Measurements from ENCODE around the gene INAVA. TPM values are rescaled to one million over a fixed set of nuclear protein-coding genes. Genes with fewer than 3 reads are reported as not detected.
"Not testable (repeated sequence)": the region's sequence is repeated elsewhere in the genome, so short reads cannot be mapped to it uniquely, and the experiment has no call there.

INAVA gene
- total and polyA plus RNA-seq, 2 of the 13 experiments (the other 11 are each of a cell fraction or from before 2014, with no cell fraction given) = 6.0 to 13.5 TPM

DNA sequence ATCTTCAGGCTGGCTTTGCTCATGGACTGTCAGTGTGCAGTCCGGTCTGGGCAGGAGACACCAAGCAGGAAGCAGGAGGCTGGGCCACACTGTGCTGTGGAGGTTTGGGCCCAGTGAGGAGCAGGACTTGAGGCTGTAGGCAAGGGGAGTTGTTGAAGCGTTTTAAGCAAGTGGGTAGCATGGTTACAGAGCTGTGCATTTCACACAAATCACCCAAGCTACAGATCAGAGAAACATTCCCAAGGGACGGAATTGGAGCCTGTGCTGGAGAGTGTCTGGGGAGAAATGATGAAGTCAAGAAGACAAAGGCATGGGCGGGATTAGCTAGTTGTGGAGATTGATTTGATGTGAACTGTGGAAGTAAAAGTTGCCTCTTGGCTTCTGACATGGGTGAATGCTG, 67.9 kb downstream of the INAVA start:
- Histone ChIP-seq H3K36me3 (replicated peaks in 1 of 2; ENCODE audit: control insufficient read depth in 1 of 2, insufficient read depth in 2 of 2, low read length in 2 of 2) (no peaks in the 10 kb centered on the region), H3K27ac (ENCODE audit: extremely low read length, insufficient read depth, low read length) (no peak overlapping the region), H3K79me2 (ENCODE audit: insufficient read depth, low read length) (no peaks in the 10 kb centered on the region), H4K20me1 (ENCODE audit: insufficient read depth, low read length) (no peaks in the 10 kb centered on the region), H3K4me1 (ENCODE audit: insufficient read depth, low read length) (no peaks in the 10 kb centered on the region), H3K27me3 (ENCODE audit: control insufficient read depth in 1 of 2, insufficient read depth in 2 of 2, low read length in 2 of 2) (peaks cover 3 to 16% of the 10 kb centered on the region in 2 experiments), H3K4me3 (replicated peaks in 1 of 3; ENCODE audit: insufficient read depth in 1 of 3, low read depth in 2 of 3, low read length in 3 of 3) (no peak overlapping the region), H2AFZ (ENCODE audit: low read length) (no peak overlapping the region), H3K9ac (ENCODE audit: insufficient read depth, low read depth, low read length) (no peak overlapping the region), H3K9me3 (ENCODE audit: low read length) (no peaks in the 10 kb centered on the region), H3K4me2 (ENCODE audit: low read depth, low read length) (no peak overlapping the region)
- POLR2A ChIA-PET = no interaction called here
- intact Hi-C loops (cut with micrococcal nuclease; ENCODE audit: unreplicated experiment) = no loop called here
- no peak for ATAC-seq
- CTCF ChIA-PET (ENCODE audit: low intra/inter-chr PET ratio, low total read pairs) = no interaction called here
- no peak for DNase-seq (ENCODE audit: low spot score)
- TF ChIP-seq NFATC3 (CRISPR knock-in tag; IDR thresholded peaks at IDR 0.05) (no peak), ZNF572 (CRISPR knock-in tag; IDR thresholded peaks at IDR 0.05) (0 out of 2 replicates have a peak, but pooled peaks have one; percentile 42)
- in situ Hi-C loops (cut with HindIII; ENCODE audit: extremely low pct_ligation_motif_present, low pct_unique_long_range_greater_than_20kb) = no loop called here
- no TSS peak for BruUV-seq (replicated peaks)
- no peak for FAIRE-seq
- WGBS (ENCODE audit: low lambda C conversion rate) = 23% methylated on average over 4 of the region's 4 CpGs

DNA sequence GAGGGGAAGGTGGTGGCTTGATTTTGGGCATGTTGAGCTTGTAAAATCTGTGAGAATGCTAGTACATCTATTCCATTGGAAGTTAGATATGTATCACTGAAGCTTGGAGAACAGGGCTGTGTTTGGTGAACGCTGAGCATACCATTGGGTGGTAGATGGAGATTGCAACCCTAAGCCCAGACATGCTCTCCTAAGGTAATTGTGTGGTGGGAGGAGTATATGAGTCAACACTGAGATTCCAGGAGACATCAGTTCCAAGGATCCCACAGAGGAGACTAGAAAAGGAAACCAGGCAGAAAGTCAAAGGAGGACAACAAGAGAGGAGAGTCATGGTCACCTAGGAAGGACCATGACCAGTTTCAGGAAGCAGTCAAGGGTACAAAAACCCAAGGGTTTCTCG, 68.4 kb downstream of the INAVA start:
- intact Hi-C loops (cut with micrococcal nuclease; ENCODE audit: unreplicated experiment) = no loop called here
- no peak for ATAC-seq

DNA sequence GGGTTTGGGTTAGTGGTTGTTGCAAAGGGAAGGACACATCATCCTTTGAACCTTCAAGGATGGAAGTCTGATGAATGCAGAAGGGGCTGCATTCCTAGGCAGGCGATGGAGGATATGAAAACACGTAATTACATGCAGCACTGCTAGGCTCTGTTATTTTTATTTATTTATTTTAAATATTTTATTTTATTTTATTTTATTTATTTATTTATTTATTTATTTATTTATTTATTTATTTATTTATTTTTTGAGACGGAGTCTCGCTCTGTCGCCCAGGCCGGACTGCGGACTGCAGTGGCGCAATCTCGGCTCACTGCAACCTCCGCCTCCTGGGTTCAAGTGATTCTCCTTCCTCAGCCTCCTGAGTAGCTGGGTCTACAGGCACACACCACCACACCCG, 69.2 kb downstream of the INAVA start:
- H3K9me3 ChIP-seq (ENCODE audit: low read length); DNase-seq (ENCODE audit: low spot score); FAIRE-seq; H3K27ac ChIP-seq (ENCODE audit: extremely low read length, insufficient read depth, low read length); H3K36me3 ChIP-seq (replicated peaks in 1 of 2; ENCODE audit: control insufficient read depth in 1 of 2, insufficient read depth in 2 of 2, low read length in 2 of 2); BruUV-seq (replicated peaks); ATAC-seq; H3K4me3 ChIP-seq (replicated peaks in 1 of 3; ENCODE audit: insufficient read depth in 1 of 3, low read depth in 2 of 3, low read length in 3 of 3); H3K9ac ChIP-seq (ENCODE audit: insufficient read depth, low read depth, low read length); POLR2A ChIA-PET; intact Hi-C loops (cut with micrococcal nuclease; ENCODE audit: unreplicated experiment); H3K4me1 ChIP-seq (ENCODE audit: insufficient read depth, low read length); H2AFZ ChIP-seq (ENCODE audit: low read length); CTCF ChIA-PET (ENCODE audit: low intra/inter-chr PET ratio, low total read pairs); in situ Hi-C loops (cut with HindIII; ENCODE audit: extremely low pct_ligation_motif_present, low pct_unique_long_range_greater_than_20kb); H4K20me1 ChIP-seq (ENCODE audit: insufficient read depth, low read length); H3K79me2 ChIP-seq (ENCODE audit: insufficient read depth, low read length); H3K4me2 ChIP-seq (ENCODE audit: low read depth, low read length): not testable (repeated sequence)
- peaks cover 3 to 16% of the 10 kb centered on the region in 2 experiments for H3K27me3 ChIP-seq (ENCODE audit: control insufficient read depth in 1 of 2, insufficient read depth in 2 of 2, low read length in 2 of 2)
- WGBS (ENCODE audit: low lambda C conversion rate) = 65% methylated on average over 11 of the region's 11 CpGs

More for the DNA sequence above, 68.4 kb downstream of the INAVA start:
- peaks cover 3 to 16% of the 10 kb centered on the region in 2 experiments for H3K27me3 ChIP-seq (ENCODE audit: control insufficient read depth in 1 of 2, insufficient read depth in 2 of 2, low read length in 2 of 2)
- ChIA-PET POLR2A (no interaction called here), CTCF (ENCODE audit: low intra/inter-chr PET ratio, low total read pairs) (no interaction called here)
- 52% methylated on average over 2 of the region's 2 CpGs for WGBS (ENCODE audit: low lambda C conversion rate)
- H3K27ac ChIP-seq (ENCODE audit: extremely low read length, insufficient read depth, low read length) = no peak overlapping the region
- no peaks in the 10 kb centered on the region for H3K36me3 ChIP-seq (replicated peaks in 1 of 2; ENCODE audit: control insufficient read depth in 1 of 2, insufficient read depth in 2 of 2, low read length in 2 of 2)
- no peak for FAIRE-seq
- H3K4me3 ChIP-seq (replicated peaks in 1 of 3; ENCODE audit: insufficient read depth in 1 of 3, low read depth in 2 of 3, low read length in 3 of 3) = no peak overlapping the region
- H2AFZ ChIP-seq (ENCODE audit: low read length) = no peak overlapping the region
- no TSS peak for BruUV-seq (replicated peaks)
- in situ Hi-C loops (cut with HindIII; ENCODE audit: extremely low pct_ligation_motif_present, low pct_unique_long_range_greater_than_20kb) = no loop called here
- H4K20me1 ChIP-seq (ENCODE audit: insufficient read depth, low read length) = no peaks in the 10 kb centered on the region
- no peak overlapping the region for H3K4me2 ChIP-seq (ENCODE audit: low read depth, low read length)
- TF ChIP-seq, protein P1, sequence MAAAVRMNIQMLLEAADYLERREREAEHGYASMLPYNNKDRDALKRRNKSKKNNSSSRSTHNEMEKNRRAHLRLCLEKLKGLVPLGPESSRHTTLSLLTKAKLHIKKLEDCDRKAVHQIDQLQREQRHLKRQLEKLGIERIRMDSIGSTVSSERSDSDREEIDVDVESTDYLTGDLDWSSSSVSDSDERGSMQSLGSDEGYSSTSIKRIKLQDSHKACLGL (CRISPR knock-in tag; IDR thresholded peaks at IDR 0.05) = no peak
- no peak for TF ChIP-seq SUZ12 (IDR thresholded peaks at IDR 0.05; ENCODE audit: low read depth, low read length)
- no peak for TF ChIP-seq ZNF766 (CRISPR knock-in tag; IDR thresholded peaks at IDR 0.05; ENCODE audit: borderline replicate concordance)
- TF ChIP-seq ATF7 (IDR thresholded peaks at IDR 0.05) = no peak
- no peak for TF ChIP-seq ATF7 (CRISPR knock-in tag; IDR thresholded peaks at IDR 0.05)
- no peak for TF ChIP-seq GFI1 (CRISPR knock-in tag; IDR thresholded peaks at IDR 0.05; ENCODE audit: borderline replicate concordance)
- TF ChIP-seq ZNF160 (CRISPR knock-in tag; IDR thresholded peaks at IDR 0.05) = no peak
- no peak for TF ChIP-seq SMAD1 (CRISPR knock-in tag; IDR thresholded peaks at IDR 0.05; ENCODE audit: borderline replicate concordance, low read depth)
- no peak for TF ChIP-seq TBX2 (CRISPR knock-in tag; IDR thresholded peaks at IDR 0.05; ENCODE audit: borderline replicate concordance)
- TF ChIP-seq ZNF282 (IDR thresholded peaks at IDR 0.05; ENCODE audit: partially characterized antibody) = no peak
- H3K4me1 ChIP-seq (ENCODE audit: insufficient read depth, low read length) = no peaks in the 10 kb centered on the region
- H3K79me2 ChIP-seq (ENCODE audit: insufficient read depth, low read length) = no peaks in the 10 kb centered on the region
- H3K9me3 ChIP-seq (ENCODE audit: low read length) = no peaks in the 10 kb centered on the region
- DNase-seq (ENCODE audit: low spot score) = no peak
- no peak overlapping the region for H3K9ac ChIP-seq (ENCODE audit: insufficient read depth, low read depth, low read length)
